ENCODE data around the gene TENM3.

DNA sequence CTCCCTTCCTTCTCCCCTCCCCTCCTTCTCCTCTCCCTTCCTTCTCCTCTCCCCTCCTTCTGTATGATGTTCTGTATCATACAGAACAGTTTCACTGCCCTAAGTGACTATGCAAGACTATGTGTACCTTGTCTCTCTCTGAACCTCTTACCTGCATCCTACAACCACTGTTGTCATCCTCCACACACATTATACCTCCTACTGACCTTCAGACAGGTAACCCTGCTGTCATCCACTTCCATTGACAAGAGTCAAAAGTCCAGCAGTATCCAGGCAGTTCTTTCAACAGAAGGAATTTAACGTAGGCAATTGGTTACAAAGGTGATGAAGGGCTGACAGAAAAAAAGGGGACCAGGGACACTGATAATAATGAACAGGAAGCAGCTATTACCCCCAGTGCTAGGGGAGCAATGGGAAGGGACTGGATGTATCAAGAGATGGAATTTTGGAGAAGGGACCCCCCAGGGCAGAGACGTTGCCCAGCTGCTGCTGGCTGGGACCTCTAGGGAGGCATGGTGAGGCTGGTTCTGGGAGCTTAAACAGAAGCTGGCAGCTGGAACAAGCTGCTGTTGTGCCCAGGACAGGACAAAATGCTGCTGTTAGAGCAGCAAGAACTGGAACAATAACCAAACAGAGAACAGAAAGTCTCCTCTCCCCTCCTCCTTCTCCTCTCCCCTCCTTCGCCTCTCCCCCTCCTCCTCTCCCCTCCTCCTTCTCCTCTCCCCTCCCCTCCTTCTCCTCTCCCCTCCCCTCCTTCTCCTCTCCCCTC is 589.3 kb downstream of the TENM3 start:
- TF ChIP-seq, protein P1, sequence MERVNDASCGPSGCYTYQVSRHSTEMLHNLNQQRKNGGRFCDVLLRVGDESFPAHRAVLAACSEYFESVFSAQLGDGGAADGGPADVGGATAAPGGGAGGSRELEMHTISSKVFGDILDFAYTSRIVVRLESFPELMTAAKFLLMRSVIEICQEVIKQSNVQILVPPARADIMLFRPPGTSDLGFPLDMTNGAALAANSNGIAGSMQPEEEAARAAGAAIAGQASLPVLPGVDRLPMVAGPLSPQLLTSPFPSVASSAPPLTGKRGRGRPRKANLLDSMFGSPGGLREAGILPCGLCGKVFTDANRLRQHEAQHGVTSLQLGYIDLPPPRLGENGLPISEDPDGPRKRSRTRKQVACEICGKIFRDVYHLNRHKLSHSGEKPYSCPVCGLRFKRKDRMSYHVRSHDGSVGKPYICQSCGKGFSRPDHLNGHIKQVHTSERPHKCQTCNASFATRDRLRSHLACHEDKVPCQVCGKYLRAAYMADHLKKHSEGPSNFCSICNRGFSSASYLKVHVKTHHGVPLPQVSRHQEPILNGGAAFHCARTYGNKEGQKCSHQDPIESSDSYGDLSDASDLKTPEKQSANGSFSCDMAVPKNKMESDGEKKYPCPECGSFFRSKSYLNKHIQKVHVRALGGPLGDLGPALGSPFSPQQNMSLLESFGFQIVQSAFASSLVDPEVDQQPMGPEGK (CRISPR knock-in tag; IDR thresholded peaks at IDR 0.05; ENCODE audit: borderline replicate concordance): no peak
- TF ChIP-seq, protein P2, sequence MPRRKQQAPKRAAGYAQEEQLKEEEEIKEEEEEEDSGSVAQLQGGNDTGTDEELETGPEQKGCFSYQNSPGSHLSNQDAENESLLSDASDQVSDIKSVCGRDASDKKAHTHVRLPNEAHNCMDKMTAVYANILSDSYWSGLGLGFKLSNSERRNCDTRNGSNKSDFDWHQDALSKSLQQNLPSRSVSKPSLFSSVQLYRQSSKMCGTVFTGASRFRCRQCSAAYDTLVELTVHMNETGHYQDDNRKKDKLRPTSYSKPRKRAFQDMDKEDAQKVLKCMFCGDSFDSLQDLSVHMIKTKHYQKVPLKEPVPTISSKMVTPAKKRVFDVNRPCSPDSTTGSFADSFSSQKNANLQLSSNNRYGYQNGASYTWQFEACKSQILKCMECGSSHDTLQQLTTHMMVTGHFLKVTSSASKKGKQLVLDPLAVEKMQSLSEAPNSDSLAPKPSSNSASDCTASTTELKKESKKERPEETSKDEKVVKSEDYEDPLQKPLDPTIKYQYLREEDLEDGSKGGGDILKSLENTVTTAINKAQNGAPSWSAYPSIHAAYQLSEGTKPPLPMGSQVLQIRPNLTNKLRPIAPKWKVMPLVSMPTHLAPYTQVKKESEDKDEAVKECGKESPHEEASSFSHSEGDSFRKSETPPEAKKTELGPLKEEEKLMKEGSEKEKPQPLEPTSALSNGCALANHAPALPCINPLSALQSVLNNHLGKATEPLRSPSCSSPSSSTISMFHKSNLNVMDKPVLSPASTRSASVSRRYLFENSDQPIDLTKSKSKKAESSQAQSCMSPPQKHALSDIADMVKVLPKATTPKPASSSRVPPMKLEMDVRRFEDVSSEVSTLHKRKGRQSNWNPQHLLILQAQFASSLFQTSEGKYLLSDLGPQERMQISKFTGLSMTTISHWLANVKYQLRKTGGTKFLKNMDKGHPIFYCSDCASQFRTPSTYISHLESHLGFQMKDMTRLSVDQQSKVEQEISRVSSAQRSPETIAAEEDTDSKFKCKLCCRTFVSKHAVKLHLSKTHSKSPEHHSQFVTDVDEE (CRISPR knock-in tag; IDR thresholded peaks at IDR 0.05): no peak
- no peak for TF ChIP-seq ZFP3 (CRISPR knock-in tag; IDR thresholded peaks at IDR 0.05)
